G401 (cell line): ENCODE measurements around the gene PDGFB. TPM values are rescaled to one million over a fixed set of nuclear protein-coding genes. Genes with fewer than 3 reads are reported as not detected.

ENCODE experiments used
- DNase-seq: peaks from one replicate; pipeline ENCODE4 v3.0.0-alpha.2; 2015; ENCODE audit warnings: low spot score
- in situ Hi-C: cut with HindIII; loops from 2 replicates; pipeline ENCODE4 v1.10.0; 2016; ENCODE audit warnings: low sequenced_read_pairs, mixed read lengths
- total RNA-seq: library from RNA; depleted of rRNA; stranded (reverse); fragments of >200 nt; shearing (Covaris generic); gene quantifications from 2 replicates; pipeline ENCODE4 v1.2.3, GENCODE V29; 2014

The PDGFB gene
- total RNA-seq, 1 experiment from 2014 or later: 17.1 TPM

- in situ Hi-C loops: no loop called here
- DNase-seq: no peak
These were observed 666 bp downstream of the PDGFB start for GRCh38 chr22:39244136-39244495.

GRCh38 chr22:39243439-39244135 lies 1.2 kb downstream of the PDGFB start:
- in situ Hi-C loops: no loop called here
- DNase-seq: peak; percentile 44

GRCh38 chr22:39242595-39243438 lies 2.0 kb downstream of the PDGFB start:
- DNase-seq: peak; percentile 82
- in situ Hi-C loops: no loop called here

GRCh38 chr22:39241794-39242594 lies 2.8 kb downstream of the PDGFB start:
- in situ Hi-C loops: no loop called here
- DNase-seq: peak; percentile 65

- in situ Hi-C loops: no loop called here
- peak; percentile 38 for DNase-seq
These were observed 3.7 kb downstream of the PDGFB start for GRCh38 chr22:39240831-39241793.

- in situ Hi-C loops: no loop called here
- DNase-seq: no peak
These were observed 5.0 kb downstream of the PDGFB start for GRCh38 chr22:39239561-39240423.

- DNase-seq: no peak
- in situ Hi-C loops: no loop called here
These were observed 5.7 kb downstream of the PDGFB start for GRCh38 chr22:39238966-39239505.

GRCh38 chr22:39238561-39238960 lies 6.2 kb downstream of the PDGFB start:
- in situ Hi-C loops: no loop called here
- no peak for DNase-seq

- in situ Hi-C loops: no loop called here
- no peak for DNase-seq
These were observed 6.7 kb downstream of the PDGFB start for GRCh38 chr22:39238101-39238466.

GRCh38 chr22:39237318-39238100 lies 7.3 kb downstream of the PDGFB start:
- in situ Hi-C loops: no loop called here
- DNase-seq: no peak

GRCh38 chr22:39236321-39237317 lies 8.2 kb downstream of the PDGFB start:
- in situ Hi-C loops: no loop called here
- DNase-seq: no peak

GRCh38 chr22:39234867-39235687 lies 9.7 kb downstream of the PDGFB start:
- DNase-seq: no peak
- in situ Hi-C loops: no loop called here

GRCh38 chr22:39234472-39234787 lies 10.4 kb downstream of the PDGFB start:
- DNase-seq: no peak
- in situ Hi-C loops: no loop called here

- no peak for DNase-seq
- in situ Hi-C loops: no loop called here
These were observed 10.9 kb downstream of the PDGFB start for GRCh38 chr22:39233710-39234471.
